Motor neuron (in vitro differentiated cells): ENCODE results near the gene CREM. TPM values are rescaled to one million over a fixed set of nuclear protein-coding genes. Genes with fewer than 3 reads are reported as not detected.
A peak's percentile ranks its signal among the peaks of the same experiment; 100 is the strongest.
"Not testable (repeated sequence)": the region's sequence is repeated elsewhere in the genome, so short reads cannot be mapped to it uniquely, and the experiment has no call there.

Experiments used
- ATAC-seq, 8 experiments: fragments of 200-7000 bp; cut with Tn5 transposase; replicated peaks in 6 of 8; 2 replicates each; pipeline ENCODE4 v1.8.0; 2021; ENCODE audit warnings: mild to moderate bottlenecking in 8 of 8, moderate library complexity in 8 of 8
- H3K27ac ChIP-seq, 2 donors: fragments of 250-450 bp; sonication (Bioruptor Pico); 2 replicates each; pipeline ENCODE4 v1.9.0; 2021; ENCODE audit warnings: antibody characterized with exemption in 2 of 2, mild to moderate bottlenecking in 2 of 2, moderate library complexity in 1 of 2
- H3K4me1 ChIP-seq, 2 donors: fragments of 250-450 bp; sonication (Bioruptor Pico); replicated peaks in 1 of 2; 2 replicates each; pipeline ENCODE4 v1.6.1; 2021; ENCODE audit warnings: antibody characterized with exemption in 2 of 2, mild to moderate bottlenecking in 2 of 2, moderate library complexity in 1 of 2
- H3K4me3 ChIP-seq, 5 donors: fragments of 250-450 bp; sonication (Bioruptor Pico); 2 replicates each; pipeline ENCODE4 v1.9.0; 2021; ENCODE audit warnings: antibody characterized with exemption in 5 of 5, mild to moderate bottlenecking in 5 of 5, moderate library complexity in 4 of 5
- whole genome bisulfite sequencing, 10 experiments: fragments of 450-650 bp; shearing (Covaris generic); methylation state at CpG; one replicate each; pipeline ENCODE4 v1.0.0; 2022; 5-methylcytosine and 5-hydroxymethylcytosine counted together
- in situ Hi-C, 9 experiments: fragments of 400-800 bp; cut with MboI; loops; one replicate each; pipeline ENCODE4 v1.15.0; 2021; ENCODE audit warnings: low sequenced_read_pairs in 9 of 9, low pct_unique_long_range_greater_than_20kb in 2 of 9; ENCODE audit not compliant: unreplicated experiment in 9 of 9
- total RNA-seq, 8 experiments: library from RNA; unstranded; fragments of 300-600 nt; gene quantifications; 2 replicates each; pipeline versions ENCODE4 v1.2.3 to v1.2.4, GENCODE V29; 2022

The CREM gene
- total RNA-seq, 8 experiments from 2014 or later = 19.1 to 123 (median 26.4) TPM

- Histone ChIP-seq H3K4me3 (no peak overlapping the region), H3K27ac (no peak overlapping the region), H3K4me1 (no peaks in the 10 kb centered on the region)
- no peak for ATAC-seq
- in situ Hi-C loops = loop anchor here in 2 of 9 experiments (25.0 kb wide), 1 partner anchor 92 kb away; no protein-coding TSS in a partner anchor
- 71 to 100% (median 90%) methylated on average over 2 to 4 of the region's 4 CpGs for WGBS, 10 experiments
Measured at GRCh38 chr10:35204650-35205319, 78.1 kb downstream of the CREM start.

- H3K4me1 ChIP-seq = peaks cover 0 to 1% of the 10 kb centered on the region in 2 donors
- no peak overlapping the region for H3K27ac ChIP-seq
- in situ Hi-C loops = loop anchor here in 2 of 9 experiments (25.0 kb wide), 1 partner anchor 94 kb away; no protein-coding TSS in a partner anchor
- ATAC-seq = no peak
- 80 to 100% (median 100%) methylated on average over 1 to 3 of the region's 3 CpGs; no CpG with 5 or more reads in 3 of the 10 experiments for WGBS, 10 experiments
- H3K4me3 ChIP-seq = no peak overlapping the region
Measured at GRCh38 chr10:35206274-35206673, 79.6 kb downstream of the CREM start.

- peaks cover 0 to 3% of the 10 kb centered on the region in 2 donors for H3K4me1 ChIP-seq
- H3K27ac ChIP-seq = no peak overlapping the region
- H3K4me3 ChIP-seq = no peak overlapping the region
- WGBS, 10 experiments = 80 to 100% (median 96%) methylated on average over 1 to 5 of the region's 5 CpGs; no CpG with 5 or more reads in 1 of the 10 experiments
- in situ Hi-C loops = loop anchor here in 2 of 9 experiments (25.0 kb wide), 1 partner anchor 96 kb away; no protein-coding TSS in a partner anchor
- ATAC-seq = no peak
Measured at GRCh38 chr10:35208536-35208935, 81.9 kb downstream of the CREM start.

- 48 to 95% (median 81%) methylated on average over 2 to 7 of the region's 7 CpGs for WGBS, 10 experiments
- in situ Hi-C loops = loop anchor here in 2 of 9 experiments (25.0 kb wide), 1 partner anchor 97 kb away; no protein-coding TSS in a partner anchor
- ATAC-seq = peak in 1 of 8 experiments; percentile 37
- Histone ChIP-seq H3K27ac (no peak overlapping the region), H3K4me3 (no peak overlapping the region), H3K4me1 (peaks cover 0 to 3% of the 10 kb centered on the region in 2 donors)
Measured at GRCh38 chr10:35208949-35209613, 82.4 kb downstream of the CREM start.

GRCh38 chr10:35210961-35211360 is 84.3 kb downstream of the CREM start:
- no peak overlapping the region for H3K27ac ChIP-seq
- 70 to 94% (median 88%) methylated on average over 2 to 6 of the region's 6 CpGs; no CpG with 5 or more reads in 2 of the 10 experiments for WGBS, 10 experiments
- H3K4me3 ChIP-seq = no peak overlapping the region
- in situ Hi-C loops = loop anchor here in 4 of 9 experiments (5.0 to 25.0 kb wide), 3 partner anchors 86 to 99 kb away; partner anchors contain the start of gene CREM (in 1 of the 4)
- peaks cover 0 to 3% of the 10 kb centered on the region in 2 donors for H3K4me1 ChIP-seq
- no peak for ATAC-seq

- H3K4me1 ChIP-seq = peaks cover 0 to 3% of the 10 kb centered on the region in 2 donors
- ATAC-seq = no peak
- H3K27ac ChIP-seq = no peak overlapping the region
- WGBS, 10 experiments = 29 to 61% (median 46%) methylated on average over 3 to 7 of the region's 7 CpGs; no CpG with 5 or more reads in 1 of the 10 experiments
- H3K4me3 ChIP-seq = no peak overlapping the region
- in situ Hi-C loops = loop anchor here in 4 of 9 experiments (5.0 to 25.0 kb wide), 3 partner anchors 87 to 99 kb away; partner anchors contain the start of gene CREM (in 1 of the 4)
Measured at GRCh38 chr10:35211390-35211789, 84.7 kb downstream of the CREM start.

GRCh38 chr10:35212856-35213255 is 86.2 kb downstream of the CREM start:
- Histone ChIP-seq H3K4me1 (peaks cover 0 to 3% of the 10 kb centered on the region in 2 donors), H3K4me3 (no peak overlapping the region), H3K27ac (no peak overlapping the region)
- WGBS, 10 experiments = 0 to 100% (median 58%) methylated on average over 1 to 6 of the region's 6 CpGs
- ATAC-seq = no peak
- in situ Hi-C loops = loop anchor here in 4 of 9 experiments (5.0 to 25.0 kb wide), 3 partner anchors 88 to 101 kb away; partner anchors contain the start of gene CREM (in 1 of the 4)

- no peak overlapping the region for H3K27ac ChIP-seq
- H3K4me3 ChIP-seq = no peak overlapping the region
- peaks cover 0 to 3% of the 10 kb centered on the region in 2 donors for H3K4me1 ChIP-seq
- in situ Hi-C loops = loop anchor here in 4 of 9 experiments (5.0 to 25.0 kb wide), 3 partner anchors 89 to 101 kb away; partner anchors contain the start of gene CREM (in 1 of the 4)
- WGBS, 10 experiments = 80 to 100% (median 100%) methylated on average over 2 to 7 of the region's 7 CpGs; no CpG with 5 or more reads in 3 of the 10 experiments
- ATAC-seq = no peak
Measured at GRCh38 chr10:35213699-35214098, 87.1 kb downstream of the CREM start.

- H3K4me1 ChIP-seq = peaks cover 0 to 3% of the 10 kb centered on the region in 2 donors
- 68 to 100% (median 94%) methylated on average over 1 to 7 of the region's 19 CpGs; no CpG with 5 or more reads in 4 of the 10 experiments for WGBS, 10 experiments
- no peak overlapping the region for H3K27ac ChIP-seq
- H3K4me3 ChIP-seq = no peak overlapping the region
- in situ Hi-C loops = loop anchor here in 4 of 9 experiments (5.0 to 25.0 kb wide), 3 partner anchors 90 to 102 kb away; partner anchors contain the start of gene CREM (in 1 of the 4)
- ATAC-seq = no peak
Measured at GRCh38 chr10:35214607-35215020, 88.0 kb downstream of the CREM start.

- 20 to 100% (median 86%) methylated on average over 1 to 2 of the region's 3 CpGs; no CpG with 5 or more reads in 4 of the 10 experiments for WGBS, 10 experiments
- Histone ChIP-seq H3K27ac (no peak overlapping the region), H3K4me3 (no peak overlapping the region), H3K4me1 (peaks cover 1 to 3% of the 10 kb centered on the region in 2 donors)
- no peak for ATAC-seq
- in situ Hi-C loops = loop anchor here in 3 of 9 experiments (10.0 to 25.0 kb wide), 2 partner anchors 90 to 103 kb away; partner anchors contain the start of gene CREM (in 1 of the 3)
Measured at GRCh38 chr10:35215107-35215506, 88.5 kb downstream of the CREM start.

GRCh38 chr10:35216303-35216905 is 89.8 kb downstream of the CREM start:
- no peak overlapping the region for H3K4me3 ChIP-seq
- peaks cover under 1 to 9% of the 10 kb centered on the region in 2 donors for H3K4me1 ChIP-seq
- H3K27ac ChIP-seq = no peak overlapping the region
- ATAC-seq = peak in 2 of 8 experiments; percentile 25 to 44
- in situ Hi-C loops = loop anchor here in 3 of 9 experiments (10.0 to 25.0 kb wide), 2 partner anchors 92 to 104 kb away; partner anchors contain the start of gene CREM (in 1 of the 3)
- WGBS, 10 experiments = 50 to 100% (median 94%) methylated on average over 1 to 2 of the region's 6 CpGs; no CpG with 5 or more reads in 2 of the 10 experiments

- H3K4me3 ChIP-seq, H3K4me1 ChIP-seq, H3K27ac ChIP-seq, ATAC-seq: not testable (repeated sequence)
- in situ Hi-C loops = loop anchor here in 3 of 9 experiments (10.0 to 25.0 kb wide), 2 partner anchors 92 to 105 kb away; partner anchors contain the start of gene CREM (in 1 of the 3)
- 59 to 100% (median 94%) methylated on average over 1 to 8 of the region's 9 CpGs for WGBS, 10 experiments
Measured at GRCh38 chr10:35216956-35217355, 90.3 kb downstream of the CREM start.
